ENCODE results near the gene DIP2C.
A peak's percentile ranks its signal among the peaks of the same experiment; 100 is the strongest.
"Not testable (repeated sequence)": the region's sequence is repeated elsewhere in the genome, so short reads cannot be mapped to it uniquely, and the experiment has no call there.

Gene DIP2C

GRCh38 chr10:341081-341740 lies 348.3 kb downstream of the DIP2C start:
- DNase-seq = no peak

- DNase-seq = no peak
These were observed 348.8 kb downstream of the DIP2C start for GRCh38 chr10:340646-341045.

DNA sequence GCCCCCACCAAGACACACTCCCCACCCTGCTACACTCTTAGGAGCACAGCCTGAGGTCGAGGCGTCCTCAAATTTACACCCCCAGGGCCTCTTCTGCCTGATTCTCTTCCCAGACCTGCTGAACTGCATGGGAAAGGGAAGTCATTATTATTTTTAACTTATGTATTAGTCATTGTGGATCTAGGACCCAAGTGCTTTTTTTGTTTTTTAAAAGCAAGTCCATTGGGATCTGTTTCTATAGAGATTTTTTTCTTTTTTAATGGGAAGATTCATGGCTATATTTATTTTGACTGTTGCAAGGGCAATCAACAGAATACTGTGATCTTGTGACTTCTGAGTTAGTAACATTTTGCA lies 350.5 kb downstream of the DIP2C start:
- DNase-seq = no peak

GRCh38 chr10:338171-339037 lies 351.1 kb downstream of the DIP2C start:
- DNase-seq = no peak

- DNase-seq = no peak
These were observed 353.2 kb downstream of the DIP2C start for GRCh38 chr10:336247-336646.

DNA sequence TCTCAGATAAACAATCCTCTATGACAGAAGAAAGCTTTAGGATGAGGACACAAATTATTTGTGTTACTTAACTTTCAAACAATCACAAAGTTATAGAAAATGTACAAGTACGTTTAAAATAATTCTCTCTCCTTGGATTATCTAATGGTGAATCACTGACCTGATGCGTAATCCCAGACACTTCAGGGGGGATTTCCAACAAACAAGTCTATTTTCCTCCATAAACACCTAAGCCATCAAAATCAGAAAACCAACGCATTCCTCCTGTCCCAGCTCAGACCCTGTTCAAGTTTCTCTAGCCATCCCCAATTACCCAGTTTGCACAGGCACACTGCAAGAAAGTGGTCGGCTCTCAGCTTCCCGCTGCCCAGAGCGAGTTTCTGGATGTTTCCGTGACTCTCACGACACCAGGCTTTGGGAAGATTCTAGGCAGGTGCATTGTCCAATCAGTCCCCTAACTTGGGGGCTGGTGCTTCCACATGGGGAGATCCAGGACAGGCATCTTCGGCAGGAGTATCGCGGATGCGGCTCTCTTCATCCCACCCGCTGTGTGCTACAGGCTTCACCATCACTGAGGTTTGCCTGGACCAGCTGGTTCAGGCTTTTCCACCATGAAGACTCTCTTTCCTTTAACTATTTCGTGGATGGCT lies 354.2 kb downstream of the DIP2C start:
- no peak for DNase-seq

DNA sequence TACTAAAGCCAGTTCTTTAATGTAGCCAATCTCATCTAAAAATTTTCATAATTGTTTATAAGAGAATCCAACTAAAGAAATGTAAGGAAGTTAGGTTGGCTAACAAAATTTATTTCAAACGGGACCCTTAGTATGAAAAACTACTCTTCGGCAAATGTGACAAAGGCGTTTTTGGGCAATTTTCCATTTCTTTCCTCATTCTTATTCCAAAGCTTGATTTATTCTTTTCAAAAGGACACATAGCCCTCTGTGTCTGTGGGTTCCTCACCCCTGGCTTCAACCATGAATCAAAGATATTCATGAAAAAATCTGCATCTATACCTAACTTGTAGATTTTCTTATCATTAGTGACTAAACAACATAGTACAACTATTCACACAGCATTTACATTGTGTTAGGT lies 358.3 kb downstream of the DIP2C start:
- no peak for DNase-seq

DNA sequence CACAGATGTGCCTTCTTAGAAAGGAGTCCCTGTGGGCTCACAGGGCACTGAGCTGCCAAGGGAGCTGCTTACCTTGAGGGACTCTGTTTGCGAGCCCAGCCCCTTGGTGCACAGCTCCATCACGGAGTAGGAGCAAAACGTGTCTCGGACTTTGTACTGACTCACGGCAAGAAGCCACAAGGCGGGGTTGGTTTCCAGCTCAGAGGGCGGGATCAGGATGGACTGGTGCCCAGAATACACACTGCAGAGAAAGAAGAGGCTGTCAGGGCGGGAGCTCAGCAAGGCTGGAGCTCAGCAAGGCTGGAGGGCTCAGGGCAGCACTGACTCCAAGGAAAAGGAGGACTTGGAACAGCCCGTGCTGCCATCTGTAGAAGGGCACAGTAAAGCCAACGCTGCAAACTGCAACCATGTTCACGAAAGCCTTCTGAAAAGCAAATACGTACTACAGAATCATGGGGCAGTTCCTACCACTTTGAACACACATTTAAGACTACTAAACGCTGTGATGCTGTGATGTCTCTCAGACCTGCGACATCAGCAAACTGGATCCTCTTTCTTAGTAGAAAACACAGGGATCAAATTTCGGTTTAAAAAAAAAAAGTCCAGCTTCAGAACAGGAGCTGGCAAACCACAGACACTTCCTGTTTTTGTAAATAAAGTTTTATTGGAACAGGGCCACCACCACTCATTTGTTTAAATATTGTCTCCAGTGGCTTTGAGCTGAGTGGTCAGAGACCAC lies 359.9 kb downstream of the DIP2C start:
- DNase-seq = peak; percentile 13

- no peak for DNase-seq
These were observed 361.3 kb downstream of the DIP2C start for GRCh38 chr10:327889-328852.

DNA sequence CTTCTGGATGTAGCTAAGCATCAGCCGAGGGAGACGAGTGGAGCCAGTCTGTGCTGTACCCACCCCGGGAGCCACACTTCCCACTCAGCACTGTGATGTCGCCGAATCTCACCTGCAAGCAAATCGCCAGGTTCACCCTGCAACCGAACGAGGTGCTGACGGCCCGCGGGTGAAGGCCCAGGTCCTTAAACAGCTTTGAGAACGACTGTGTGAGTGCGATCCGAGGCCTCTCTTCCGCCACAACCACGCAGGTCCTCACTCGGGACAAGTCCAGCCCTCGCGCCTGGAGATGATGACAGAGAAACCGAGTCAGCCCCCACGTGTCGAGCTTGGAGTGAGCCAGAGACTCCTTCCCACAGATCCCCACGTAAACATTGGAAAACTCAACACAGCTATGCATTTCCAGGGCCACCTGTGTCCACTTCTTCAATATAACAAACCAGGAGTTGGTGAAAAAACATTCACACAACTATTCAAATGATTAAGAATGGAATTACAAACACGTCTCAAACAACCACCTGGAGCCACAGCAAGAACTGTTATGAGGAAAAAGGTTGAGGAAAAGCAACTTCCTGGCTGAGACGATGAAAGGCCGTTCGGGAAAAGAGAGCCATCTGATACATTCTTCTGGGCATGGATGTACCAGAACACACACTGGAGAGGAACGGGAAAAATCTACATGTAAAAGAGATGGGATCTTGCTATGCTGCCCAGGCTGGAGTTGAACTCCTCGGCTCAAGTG lies 362.4 kb downstream of the DIP2C start:
- DNase-seq = no peak

DNA sequence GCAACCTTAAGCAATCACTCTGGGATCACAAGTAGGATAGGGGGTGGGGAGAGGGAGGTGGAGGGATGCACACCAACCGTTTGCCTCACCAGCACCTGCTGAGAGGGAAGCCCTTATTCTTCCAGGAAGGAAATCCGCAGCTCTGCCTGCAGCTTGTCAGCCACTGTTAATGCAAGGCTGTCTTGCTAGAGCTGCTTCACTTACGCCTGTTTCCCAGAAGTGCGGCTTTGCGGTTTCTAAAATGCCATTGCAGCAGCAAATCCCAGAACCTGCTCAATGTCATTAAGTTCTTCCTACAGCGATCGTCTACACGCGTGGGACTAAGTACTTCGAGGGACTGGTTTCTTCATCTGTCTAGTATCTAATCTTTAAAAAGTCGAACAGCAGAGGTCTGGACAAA lies 363.1 kb downstream of the DIP2C start:
- DNase-seq = no peak

DNA sequence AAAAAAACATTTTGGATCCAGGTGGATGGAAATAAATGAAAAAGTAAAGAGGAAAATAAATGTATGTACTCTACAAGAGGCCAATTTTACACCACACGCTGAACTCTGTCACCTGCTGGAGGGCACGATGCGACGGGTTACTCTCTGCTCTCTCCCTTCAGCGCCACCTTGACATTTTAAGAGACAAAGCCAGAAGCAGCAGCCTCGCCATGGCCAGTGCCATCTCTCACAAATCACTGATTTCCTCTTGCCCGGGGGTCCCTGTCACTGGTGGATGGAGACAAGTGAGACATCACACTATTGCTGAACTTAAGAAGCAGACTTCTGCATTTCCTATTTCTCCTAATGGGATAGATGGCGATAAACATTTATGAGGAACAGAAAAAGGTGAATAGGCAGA lies 364.2 kb downstream of the DIP2C start:
- DNase-seq = no peak

- no peak for DNase-seq
These were observed 364.9 kb downstream of the DIP2C start for GRCh38 chr10:324593-324992.

DNA sequence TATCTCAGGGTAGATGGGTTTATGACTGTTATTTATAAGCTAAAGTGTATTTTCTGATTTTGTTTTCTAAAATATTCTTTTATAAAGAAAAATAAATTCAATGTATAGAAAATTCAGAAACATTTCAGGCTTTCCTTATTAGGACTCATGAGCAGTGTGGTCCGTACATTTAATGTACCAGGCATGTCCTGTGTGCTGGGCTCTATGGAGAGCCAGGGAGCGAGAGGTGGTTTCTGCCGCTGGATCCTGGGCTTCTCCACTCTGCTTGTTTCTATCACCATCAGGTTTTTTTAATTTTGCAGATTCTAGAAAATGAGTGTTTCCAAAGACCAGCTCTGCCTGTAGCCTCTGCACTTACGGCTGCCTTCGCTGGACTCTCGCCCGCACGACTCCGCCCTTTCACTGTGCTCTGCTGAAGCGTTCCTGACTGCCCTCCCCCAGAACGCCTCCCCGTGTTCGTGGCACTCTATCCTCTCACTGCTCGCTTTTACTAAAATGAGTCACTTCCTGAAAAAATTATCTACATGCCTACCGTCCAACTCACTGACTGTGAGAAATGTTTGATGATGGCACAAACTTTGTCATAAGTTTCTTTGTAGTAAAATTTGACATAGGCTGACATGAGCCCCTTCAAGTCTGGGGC lies 365.7 kb downstream of the DIP2C start:
- DNase-seq = no peak

DNA sequence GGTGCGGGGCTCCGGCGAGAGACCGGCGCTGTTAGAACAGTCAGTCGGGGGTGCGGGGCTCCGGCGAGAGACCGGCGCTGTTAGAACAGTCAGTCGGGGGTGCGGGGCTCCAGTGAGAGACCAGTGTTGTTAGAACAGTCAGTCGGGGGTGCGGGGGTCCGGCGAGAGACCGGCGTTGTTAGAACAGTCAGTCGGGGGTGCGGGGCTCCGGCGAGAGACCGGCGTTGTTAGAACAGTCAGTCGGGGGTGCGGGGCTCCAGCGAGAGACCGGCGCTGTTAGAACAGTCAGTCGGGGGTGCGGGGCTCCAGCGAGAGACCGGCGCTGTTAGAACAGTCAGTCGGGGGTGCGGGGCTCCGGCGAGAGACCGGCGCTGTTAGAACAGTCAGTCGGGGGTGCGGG lies 366.4 kb downstream of the DIP2C start:
- not testable (repeated sequence) for DNase-seq

- no peak for DNase-seq
These were observed 368.7 kb downstream of the DIP2C start for GRCh38 chr10:320771-321170.

DNA sequence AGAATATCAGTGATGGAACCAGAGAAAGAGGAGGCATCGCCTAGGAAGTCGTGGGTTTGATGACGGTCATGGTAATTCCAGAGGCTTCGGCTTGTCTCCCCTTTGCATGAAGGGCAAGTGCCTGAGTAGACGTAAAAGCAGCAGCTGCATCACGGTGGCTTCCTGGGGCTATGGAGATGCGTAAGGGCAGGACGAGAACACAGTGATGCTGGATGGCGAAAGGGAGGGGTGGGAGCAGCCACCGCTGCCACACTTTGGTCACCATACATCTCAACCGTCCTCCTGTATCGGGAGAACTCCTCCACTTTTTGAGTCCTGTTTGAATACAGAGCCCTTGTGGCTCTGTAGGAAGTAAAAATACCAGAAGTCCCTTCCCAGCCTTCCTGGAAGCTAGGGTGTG lies 371.5 kb downstream of the DIP2C start:
- no peak for DNase-seq

DNA sequence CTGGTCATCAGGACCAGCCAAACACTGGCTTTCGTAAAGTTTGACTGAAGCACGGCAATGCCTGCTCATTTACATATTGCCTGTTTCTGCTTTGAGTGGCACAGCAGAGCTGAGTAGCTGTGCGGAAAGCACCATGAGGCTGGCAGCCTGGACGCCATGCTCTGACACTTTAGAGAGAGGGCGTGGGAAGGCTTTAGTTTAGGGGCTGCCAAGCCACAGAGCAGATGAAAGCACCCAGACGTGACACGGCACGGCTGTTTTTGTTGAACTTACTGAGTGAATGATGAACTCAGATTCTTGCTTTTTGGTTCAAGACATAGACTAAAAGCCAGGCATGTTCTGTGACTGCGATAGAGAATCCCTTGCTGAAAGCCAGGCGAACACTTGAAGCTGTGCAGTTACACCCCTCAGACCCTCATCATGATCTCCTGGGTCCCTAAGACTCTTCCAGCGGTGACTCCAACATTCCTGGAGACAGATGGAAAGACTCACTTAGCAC lies 372.1 kb downstream of the DIP2C start:
- DNase-seq = no peak

GRCh38 chr10:316390-316789 lies 373.1 kb downstream of the DIP2C start:
- no peak for DNase-seq

DNA sequence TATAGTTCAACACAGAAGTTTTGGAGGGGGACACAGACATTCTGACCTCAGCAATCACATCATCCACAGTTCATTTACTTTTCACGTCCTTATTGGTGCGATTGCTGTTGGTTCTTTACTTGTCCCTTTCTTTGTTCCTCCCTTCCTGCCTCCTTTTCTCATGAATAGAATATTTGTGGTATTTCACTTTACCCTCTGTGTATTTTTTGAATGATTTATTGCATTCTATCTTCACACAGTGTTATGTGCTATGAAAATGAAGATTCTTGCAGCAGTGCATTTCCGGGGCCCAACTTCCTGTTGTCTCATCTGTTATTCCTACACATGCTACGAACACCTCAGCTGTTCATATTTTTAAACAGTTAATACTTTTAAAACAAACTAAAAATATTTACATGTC lies 374.6 kb downstream of the DIP2C start:
- DNase-seq = no peak

- DNase-seq = no peak
These were observed 375.1 kb downstream of the DIP2C start for GRCh38 chr10:314381-314780.

Data from NCI-H1436 (cell line).